ENCODE results near the gene CREG2.

CREG2 gene

GRCh38 chr2:101408925-101409324 is 21.6 kb upstream of the CREG2 start:
- DNase-seq = no peak

- DNase-seq = no peak
These were observed 18.1 kb upstream of the CREG2 start for GRCh38 chr2:101405351-101405899.

- no peak for DNase-seq
These were observed 16.4 kb upstream of the CREG2 start for GRCh38 chr2:101403745-101404144.

- DNase-seq = no peak
These were observed 15.3 kb upstream of the CREG2 start for GRCh38 chr2:101402630-101403029.

- no peak for DNase-seq
These were observed 14.6 kb upstream of the CREG2 start for GRCh38 chr2:101401906-101402305.

GRCh38 chr2:101401326-101401665 is 14.0 kb upstream of the CREG2 start:
- DNase-seq = no peak

- no peak for DNase-seq
These were observed 13.4 kb upstream of the CREG2 start for GRCh38 chr2:101400506-101401325.

GRCh38 chr2:101400048-101400447 is 12.7 kb upstream of the CREG2 start:
- DNase-seq = no peak

- DNase-seq = no peak
These were observed 11.9 kb upstream of the CREG2 start for GRCh38 chr2:101399021-101399799.

- DNase-seq = no peak
These were observed 11.0 kb upstream of the CREG2 start for GRCh38 chr2:101398116-101398821.

- peak; percentile 32 for DNase-seq
These were observed 9.0 kb upstream of the CREG2 start for GRCh38 chr2:101396316-101396717.

GRCh38 chr2:101395545-101396315 is 8.4 kb upstream of the CREG2 start:
- DNase-seq = no peak

- DNase-seq = no peak
These were observed 929 bp upstream of the CREG2 start for GRCh38 chr2:101388232-101388631.

- no peak for DNase-seq
These were observed 628 bp downstream of the CREG2 start for GRCh38 chr2:101386599-101387150.

- DNase-seq = no peak
These were observed 4.2 kb downstream of the CREG2 start for GRCh38 chr2:101383016-101383541.

GRCh38 chr2:101382442-101382841 is 4.9 kb downstream of the CREG2 start:
- DNase-seq = no peak

GRCh38 chr2:101380376-101380775 is 6.9 kb downstream of the CREG2 start:
- no peak for DNase-seq

- DNase-seq = no peak
These were observed 8.2 kb downstream of the CREG2 start for GRCh38 chr2:101379091-101379490.

- no peak for DNase-seq
These were observed 11.7 kb downstream of the CREG2 start for GRCh38 chr2:101375653-101376052.

- DNase-seq = no peak
These were observed 12.3 kb downstream of the CREG2 start for GRCh38 chr2:101374821-101375561.

GRCh38 chr2:101372792-101373191 is 14.5 kb downstream of the CREG2 start:
- no peak for DNase-seq
